ENCODE measurements around the gene MEGF6.

MEGF6 gene

DNA sequence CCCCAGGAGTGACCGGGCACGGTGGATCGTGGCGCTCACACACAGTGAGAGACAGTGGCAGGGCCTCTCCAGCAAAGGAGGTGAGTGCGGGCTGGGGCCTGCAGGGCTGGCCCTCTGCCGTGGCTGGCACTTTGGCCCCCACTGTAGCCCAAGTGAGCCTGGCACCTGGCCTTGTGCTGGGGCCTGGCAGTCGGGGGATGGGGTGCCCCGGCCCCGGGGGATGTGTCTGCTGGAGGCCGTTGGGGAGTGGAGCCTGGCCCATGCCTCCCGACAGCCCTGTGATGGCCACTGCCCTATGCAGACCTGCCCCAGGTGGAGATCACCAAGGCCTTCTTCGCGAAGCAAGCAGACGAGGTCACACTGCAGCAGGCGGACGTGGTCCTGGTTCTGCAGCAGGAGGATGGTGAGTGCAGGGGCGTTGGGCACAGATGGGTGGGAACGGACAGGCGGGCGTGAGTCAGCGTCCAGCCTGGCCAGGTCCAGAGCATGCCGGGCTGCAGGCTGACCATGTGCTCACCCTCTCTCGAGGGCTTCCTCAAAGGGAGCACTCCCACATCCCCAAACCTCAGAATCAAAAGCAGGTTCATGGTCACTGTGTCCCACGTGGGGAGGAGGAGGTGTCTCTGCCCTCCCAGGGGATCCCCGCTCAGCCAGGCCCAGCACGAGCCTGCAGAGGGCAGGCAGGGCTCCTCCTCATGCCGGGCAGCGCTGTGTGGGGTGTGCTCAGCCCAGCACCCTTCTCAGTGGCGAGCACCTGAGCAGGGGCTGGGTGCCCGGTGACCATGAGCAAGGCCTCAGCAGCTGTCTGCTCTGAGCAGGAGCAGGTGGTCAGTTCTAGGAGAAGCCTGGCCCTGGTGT is 131.6 kb downstream of the MEGF6 start:
- DNase-seq, result no peak

DNA sequence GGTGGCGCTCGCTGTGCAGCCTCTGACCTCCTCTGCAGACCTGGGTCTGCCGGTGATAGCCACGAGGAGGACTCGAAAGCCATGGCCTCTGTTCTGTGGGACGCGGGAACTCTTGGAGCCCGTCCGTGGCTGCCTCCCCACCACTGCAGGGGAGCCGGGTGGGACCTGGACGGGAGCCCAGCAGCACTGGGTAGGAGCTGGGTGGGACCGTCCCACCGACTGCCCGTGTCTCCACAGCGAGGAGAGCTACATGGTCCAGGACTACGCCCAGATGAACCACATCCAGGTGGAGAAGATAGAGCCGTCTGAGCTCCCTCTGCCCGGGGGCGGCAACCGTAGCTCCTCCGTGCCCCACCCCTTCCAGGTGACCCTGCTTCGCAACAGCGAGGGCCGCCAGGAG is 133.1 kb downstream of the MEGF6 start:
- DNase-seq, result no peak

DNA sequence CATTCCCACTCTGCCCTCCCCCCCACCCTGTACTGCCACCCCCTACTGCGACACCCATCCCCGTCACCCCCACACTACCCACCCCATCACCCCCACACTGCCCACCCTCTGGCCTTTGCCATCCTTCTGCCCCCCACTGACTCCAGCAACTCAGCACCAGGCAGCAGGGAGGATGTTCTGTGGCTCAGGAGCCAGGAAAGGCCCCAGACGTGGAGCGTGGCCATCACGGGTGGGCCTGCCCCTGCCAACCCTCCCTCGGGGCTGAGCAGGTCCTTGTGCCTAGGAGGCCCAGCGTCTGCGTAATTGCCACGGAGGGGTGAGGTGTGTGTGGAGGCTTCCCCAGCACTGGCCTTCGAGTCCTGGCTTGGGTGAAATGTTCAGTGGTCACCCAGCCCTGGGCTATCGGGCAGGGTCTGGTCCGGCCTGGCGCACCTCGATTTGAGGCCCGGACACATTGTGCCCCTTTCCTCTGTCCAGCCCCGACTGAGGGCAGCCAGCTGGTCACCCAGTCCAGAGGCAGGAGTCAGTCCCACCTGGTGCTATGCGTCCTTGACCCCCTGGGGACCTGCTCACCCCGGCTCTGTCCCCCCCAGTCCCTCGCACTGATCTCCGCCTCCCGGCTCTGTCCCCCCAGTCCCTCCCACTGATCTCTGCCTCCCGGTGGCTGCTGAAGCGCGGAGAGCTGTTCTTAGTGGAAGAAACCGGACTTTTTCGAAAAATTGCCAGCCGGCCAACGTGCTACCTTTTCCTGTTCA is 133.9 kb downstream of the MEGF6 start:
- DNase-seq, result peak; percentile 17

DNA sequence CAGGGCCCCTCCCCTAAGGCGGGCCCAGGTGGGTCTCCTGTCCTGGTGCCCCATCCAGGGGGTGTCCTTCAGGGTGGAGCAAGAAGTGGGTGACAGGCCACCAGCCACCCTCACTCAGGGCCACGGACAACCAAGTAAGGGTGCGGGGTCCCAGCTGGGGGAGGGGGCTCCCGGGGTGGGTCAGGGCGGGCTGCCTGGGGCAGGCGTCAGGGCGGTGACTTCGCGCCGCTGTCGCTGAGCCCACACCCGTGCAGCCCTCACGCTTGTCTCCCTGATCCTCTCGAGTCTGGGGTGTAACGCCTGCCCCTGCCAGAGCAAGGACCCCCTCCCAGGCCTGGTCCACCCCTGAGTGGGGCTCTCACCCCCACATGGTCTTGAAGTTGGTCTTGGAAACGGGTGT is 134.6 kb downstream of the MEGF6 start:
- DNase-seq, result no peak

DNA sequence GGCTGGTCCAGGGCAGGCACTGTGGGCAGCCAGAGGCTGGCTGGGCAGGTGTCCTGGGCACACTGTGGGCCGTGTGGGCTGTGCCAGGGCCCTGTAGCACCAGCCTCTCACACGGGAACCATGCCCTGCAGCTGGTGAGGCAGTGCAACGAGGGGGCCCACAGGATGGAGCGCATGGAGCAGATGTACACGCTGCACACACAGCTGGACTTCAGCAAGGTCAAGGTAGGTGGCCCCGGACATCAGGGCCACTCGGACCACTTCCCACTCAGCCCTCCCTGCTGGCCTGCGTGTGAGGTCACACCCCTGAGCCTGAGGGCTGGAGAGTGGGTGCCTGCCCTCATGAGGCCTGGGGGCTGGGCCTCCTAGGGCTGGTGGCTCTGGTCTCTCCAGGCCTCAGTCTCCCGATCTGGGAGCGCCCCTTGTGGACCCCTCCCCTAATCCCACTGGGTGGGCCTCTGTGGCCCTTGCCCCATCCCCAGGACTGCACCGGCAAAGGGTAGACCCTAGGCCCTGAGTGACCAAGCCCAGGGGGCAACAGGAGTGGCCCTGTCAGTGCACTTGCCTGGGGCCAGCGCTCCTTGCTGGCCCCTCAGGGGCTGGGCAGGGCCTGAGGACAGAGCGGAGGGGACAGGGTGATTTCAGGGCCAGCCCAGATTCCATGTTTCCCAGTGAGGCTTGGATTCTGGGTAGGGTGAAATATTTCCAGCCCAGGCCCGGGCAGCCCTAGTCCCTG is 135.3 kb downstream of the MEGF6 start:
- DNase-seq, result no peak

DNA sequence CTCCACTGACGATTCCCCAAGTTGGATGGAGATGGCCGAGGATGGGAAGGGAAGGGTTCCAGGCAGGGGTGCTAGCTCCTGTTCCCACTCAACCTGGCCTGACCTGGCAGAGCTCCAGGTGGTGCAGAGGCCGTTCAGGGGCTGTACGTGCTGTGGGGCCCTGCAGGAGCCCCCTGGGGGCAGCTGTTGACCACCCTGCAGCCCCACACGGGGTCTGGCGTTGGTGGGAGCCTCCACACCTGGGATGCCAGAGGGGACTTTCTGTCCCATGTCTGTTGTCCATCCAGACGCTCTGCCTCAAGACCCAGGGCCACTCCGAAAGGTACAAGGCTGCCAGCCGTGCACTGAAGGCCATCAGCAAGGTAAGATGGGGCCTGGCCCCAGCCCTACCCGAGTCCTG is 136.9 kb downstream of the MEGF6 start:
- DNase-seq, result no peak

DNA sequence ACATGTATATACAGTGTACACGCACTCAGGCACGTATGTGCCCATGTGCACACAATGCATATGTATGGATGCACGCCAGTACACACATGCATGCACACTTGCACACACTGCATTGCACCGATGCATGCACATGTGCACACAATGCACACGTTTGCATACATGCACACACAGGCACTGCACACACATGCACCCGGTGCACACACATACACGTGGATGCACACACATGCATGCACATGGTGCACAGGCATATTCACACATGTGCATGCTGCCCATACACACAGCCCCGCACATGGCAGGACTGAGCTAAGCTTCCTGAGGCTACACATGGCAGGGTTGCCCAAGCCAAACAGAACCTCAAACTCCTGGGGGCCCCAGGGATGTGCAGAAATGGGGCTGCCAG is 137.3 kb downstream of the MEGF6 start:
- DNase-seq, result no peak

DNA sequence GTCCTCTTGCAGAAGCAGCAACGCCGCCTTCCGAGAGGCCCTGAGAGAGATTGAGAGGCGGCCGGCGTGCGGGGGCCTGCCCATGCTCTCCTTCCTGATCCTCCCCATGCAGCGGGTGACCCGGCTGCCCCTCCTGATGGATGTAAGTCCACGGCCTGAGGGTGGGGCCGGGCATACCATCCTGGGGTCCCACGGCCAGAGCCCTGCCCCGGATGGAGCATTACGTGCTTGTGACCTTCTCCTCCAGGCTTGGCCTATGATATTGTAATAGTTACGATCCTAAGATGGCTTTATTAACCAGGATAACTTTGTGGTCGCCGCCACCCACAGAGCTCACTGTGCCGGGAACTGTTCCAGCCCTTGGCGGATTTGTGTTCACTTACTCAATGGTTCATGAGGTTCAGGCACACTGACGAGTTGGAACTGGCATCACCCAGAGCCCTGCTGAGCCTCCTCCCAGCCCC is 137.9 kb downstream of the MEGF6 start:
- DNase-seq, result peak; percentile 88

DNA sequence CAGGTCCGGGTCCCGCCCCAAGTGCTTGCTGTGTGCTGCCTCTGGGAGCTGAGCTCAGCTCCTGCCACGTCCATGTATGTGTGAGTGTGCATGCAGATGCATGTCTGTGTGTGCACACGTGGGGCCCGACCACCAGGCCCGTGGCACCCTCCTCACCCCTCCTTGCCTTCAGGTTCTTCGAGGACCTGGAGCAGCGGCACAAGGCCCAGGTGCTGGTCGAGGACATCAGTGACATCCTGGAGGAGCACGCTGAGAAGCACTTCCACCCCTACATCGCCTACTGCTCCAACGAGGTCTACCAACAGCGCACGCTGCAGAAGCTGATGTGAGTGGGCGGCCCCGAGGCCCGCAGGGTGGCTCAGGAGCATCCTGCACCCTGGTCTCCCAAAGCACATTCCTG is 138.4 kb downstream of the MEGF6 start:
- DNase-seq, result no peak

DNA sequence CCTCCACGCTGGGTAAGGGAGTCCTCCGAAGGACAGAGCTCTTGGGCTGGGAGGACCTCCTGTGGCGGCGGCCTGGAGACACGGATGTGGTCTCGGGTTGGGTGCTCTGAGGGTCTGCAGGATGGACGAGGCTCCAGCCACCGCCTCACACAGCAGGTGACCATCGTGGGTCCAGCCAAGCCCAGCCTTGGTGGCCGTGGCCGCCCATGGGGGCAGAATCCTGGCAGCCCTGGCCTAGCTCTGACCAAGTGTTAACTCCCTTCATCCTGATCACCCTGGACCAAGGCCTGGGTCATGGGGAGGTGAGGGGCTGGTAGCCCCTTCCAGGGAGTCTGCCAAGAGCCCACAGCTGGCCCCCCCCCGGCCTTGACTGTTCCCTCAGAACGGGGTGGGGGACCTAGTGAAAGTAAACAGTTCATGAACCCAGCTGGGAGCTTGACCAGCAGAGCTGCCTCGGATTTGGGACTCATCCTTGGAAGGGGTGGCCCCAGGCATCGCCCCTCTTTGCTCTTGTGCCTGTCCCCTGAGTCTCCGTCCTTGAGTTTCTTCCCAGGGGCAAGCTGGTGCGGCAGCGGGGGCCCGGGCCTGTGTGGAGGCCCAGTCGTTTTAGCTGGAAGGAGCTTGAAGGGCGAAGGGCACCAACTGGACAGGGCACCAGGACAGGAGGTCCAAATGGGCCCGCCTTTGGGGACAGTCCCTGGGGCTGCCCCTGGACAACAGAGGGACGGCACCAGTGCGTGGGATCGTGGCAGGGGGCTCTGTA is 139.0 kb downstream of the MEGF6 start:
- no peak for DNase-seq

DNA sequence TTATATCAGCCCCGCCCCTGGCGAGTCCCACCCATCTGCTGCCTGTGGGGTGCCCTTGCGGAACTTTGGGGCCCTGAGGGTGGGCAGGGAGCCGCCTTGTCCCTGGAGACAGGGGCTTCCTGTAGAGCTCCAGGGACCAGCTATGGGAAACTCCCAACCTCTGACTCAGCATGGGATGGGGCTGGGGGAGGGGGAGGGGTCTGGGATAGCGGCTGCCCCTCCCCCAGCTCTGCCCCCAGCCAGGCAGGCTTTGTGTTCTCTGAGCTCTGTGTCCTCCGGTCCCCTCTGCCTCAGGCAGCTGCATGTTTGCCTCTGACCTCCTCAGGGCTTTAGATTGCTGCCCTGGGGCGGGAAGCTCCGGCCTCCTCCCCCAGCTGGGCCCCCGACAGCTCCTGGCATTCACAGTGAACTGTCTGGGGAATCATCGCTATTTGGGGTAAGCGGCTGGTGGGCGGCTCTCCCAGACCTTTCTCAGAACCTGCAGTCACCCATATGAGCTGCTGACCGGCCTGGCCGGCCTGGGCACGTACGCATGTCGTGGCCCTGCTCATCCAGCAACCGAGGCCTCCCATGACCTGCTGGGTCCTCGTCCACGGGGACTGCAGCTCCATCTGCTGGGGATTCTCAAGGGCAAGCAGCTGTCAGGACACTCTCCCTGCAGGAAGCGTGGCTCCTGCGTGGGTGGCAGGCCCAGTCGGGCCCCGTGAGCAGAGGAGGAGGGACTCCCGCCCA is 139.8 kb downstream of the MEGF6 start:
- peak; percentile 80 for DNase-seq

DNA sequence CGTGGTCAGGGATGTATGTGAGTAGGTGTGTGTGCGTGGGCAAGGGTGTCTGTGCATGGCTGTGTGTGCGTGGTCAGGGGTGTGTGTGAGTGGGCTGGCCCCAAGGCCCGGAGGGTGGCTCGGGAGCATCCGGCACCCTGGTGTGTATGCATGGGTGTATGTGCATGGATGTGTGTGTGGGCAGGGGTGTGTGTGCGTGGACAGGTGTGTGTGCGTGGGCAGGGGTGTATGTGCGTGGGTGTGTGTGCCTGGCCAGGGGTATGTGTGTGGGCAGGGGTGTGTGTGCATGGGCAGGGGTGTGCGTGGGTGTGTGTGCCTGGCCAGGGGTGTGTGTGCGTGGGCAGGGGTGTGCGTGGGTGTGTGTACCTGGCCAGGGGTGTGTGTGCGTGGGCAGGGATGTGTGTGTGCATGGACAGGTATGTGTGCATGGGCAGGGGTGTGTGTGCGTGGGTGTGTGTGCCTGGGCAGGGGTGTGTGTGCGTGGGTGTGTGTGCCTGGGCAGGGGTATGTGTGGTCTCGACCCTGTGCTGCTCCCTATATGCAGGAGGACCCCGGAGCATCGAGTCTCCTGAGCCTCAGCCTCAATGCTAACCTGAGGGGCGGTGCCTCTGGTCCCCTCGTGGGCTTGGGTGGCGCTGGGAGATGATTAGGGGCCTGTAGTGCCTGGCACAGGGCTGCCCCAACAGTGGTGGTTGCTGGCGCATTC is 140.5 kb downstream of the MEGF6 start:
- no peak for DNase-seq

DNA sequence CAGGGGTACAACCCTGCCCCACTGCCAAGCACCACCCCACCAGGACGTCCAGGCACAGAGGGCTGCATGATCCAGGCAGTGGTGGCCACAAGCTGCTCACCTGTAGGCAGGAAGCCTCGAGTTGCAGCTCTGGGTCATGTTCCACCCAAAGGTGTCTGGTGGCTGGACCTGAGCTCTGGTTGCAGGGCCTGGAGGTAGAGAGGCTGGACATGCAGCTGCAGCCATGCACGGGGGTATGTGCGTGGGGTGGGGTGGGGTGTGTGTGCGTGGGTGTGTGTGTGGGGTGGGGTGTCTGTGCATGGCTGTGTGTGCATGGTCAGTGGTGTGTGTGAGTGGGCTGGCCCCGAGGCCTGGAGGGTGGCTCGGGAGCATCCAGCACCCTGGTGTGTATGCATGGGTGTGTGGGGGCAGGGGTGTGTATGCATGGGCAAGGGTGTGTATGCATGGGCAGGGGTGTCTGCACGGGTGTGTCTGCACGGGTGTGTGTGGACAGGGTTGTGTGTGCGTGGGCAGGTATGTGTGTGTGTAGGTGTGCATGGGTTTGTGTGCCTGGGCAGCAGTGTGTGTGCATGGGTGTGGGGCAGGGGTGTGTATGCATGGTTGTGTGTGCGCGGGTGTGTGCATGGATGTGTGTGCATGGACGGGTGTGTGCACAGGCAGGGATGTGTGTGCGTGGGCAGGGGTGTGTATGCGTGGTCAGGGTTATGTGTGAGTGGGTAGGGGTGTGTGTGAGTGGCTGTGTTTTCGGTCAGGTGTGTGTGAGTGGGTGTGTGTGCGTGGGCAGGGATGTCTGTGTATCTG is 141.3 kb downstream of the MEGF6 start:
- no peak for DNase-seq

DNA sequence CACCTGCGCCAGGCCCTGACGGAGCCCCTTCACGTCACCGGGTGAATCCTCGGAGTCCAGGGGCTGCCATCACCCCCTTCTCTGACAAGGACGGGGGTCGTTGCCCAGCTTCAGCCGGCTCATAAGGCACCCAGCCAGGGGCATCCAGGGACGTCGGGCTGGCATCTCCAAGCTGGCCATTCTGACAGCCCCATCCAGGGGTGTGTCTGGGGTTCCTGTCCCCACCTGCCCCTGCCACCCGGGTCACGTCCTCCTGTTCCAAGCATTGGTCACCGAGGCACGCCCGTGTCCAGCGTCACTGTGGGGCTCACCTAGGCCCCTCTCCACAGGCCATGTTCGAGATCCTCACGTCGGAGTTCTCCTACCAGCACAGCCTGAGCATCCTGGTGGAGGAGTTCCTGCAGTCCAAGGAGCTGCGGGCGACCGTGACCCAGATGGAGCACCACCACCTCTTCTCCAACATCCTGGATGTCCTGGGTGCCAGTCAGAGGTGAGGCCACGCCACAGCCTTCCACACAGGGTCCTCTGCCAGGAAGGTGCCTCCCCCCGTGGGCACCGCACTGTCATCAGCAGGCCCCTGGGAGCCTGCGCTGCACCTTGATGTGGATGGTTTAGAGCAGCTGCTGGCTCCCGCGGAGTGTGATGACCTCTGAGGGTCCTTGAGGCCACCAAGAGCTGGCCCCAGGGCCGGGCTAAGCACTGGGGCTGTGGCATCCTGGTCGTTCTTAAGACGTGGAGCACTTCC is 142.0 kb downstream of the MEGF6 start:
- DNase-seq, result no peak

DNA sequence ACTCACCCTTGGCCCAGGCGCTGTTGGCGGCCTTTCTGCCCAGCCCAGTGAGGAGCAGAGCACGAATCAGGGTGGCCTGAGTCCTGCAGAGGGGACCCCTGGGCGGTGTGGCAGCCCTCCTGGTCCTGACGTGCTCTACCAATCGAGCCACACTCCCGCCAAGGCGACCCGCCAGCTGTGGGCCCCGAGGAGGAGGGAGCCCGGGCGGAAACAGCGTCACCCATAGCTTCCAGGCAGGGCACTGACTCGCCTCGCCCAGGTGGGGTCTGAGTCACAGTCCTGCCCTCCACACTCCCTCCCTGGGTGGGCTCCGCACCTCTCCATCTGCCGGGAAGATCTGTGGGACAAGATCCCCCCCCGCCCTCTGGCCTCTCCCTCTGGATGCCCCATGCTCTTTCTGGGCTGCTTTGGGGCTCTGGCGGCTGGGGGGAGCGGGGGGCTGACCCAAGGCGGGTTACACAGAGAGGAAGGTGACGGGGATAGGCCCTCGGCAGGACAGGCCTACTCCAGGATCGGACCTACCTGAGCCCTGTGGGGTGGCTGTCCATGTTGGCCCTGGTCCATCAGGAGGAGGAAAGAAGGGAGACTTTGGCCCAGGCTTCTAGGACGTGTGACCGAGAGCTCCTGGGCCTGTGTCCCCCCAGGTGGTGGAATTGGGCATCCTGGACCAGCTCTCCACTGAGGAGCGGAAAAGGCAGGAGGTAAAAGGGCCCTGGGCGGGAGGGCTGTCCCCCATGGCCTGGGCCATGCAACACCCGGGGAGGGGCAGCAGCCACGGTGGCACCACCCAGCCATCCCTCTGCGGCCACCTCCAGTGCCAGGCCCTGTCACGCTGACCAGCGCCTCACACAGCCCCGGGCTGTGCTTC is 142.8 kb downstream of the MEGF6 start:
- no peak for DNase-seq

DNA sequence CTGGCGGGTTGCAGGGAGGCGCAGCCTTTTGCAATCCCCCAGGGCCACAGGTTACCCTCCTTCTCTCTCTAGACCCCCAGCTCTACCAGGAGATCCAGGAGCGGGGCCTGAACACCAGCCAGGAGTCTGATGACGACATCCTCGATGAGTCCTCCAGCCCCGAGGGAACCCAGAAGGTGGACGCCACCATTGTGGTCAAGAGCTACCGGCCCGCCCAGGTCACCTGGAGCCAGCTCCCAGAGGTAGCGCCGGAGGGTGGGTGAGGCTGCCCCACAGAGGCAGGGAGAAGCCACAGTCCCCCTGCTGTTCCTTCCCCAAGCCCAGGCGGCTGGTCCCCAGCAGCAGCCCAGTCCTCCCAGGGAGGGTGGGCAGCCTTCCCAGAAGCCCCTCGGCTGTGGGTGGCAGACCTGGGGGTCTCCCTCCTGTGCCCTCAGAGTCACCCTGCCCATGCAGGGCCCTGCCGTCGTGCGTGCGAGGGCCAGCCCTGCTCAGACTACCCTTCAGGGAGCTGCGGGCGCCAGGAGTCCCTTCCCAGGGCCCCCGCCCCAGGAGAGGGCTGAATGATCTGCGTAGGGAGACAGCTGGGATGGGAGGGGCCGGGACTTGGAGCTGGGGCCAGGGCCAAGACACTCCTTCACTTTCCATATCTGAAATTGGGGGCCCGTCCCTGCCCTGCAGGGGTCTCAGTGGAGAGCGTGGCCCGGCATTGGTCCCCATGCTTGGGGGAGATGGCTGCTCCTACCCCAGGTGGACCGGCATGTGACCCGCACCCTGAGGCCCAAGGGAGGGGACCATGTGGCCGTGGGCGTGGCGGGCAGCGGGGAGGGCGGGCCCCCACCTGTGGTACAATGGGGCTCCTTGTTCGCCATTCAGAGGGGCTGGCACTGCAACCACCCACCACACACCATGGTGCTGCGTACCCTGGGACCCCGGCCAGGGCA is 143.9 kb downstream of the MEGF6 start:
- DNase-seq, result no peak
